ENCODE data around the gene TCF12.

DNA sequence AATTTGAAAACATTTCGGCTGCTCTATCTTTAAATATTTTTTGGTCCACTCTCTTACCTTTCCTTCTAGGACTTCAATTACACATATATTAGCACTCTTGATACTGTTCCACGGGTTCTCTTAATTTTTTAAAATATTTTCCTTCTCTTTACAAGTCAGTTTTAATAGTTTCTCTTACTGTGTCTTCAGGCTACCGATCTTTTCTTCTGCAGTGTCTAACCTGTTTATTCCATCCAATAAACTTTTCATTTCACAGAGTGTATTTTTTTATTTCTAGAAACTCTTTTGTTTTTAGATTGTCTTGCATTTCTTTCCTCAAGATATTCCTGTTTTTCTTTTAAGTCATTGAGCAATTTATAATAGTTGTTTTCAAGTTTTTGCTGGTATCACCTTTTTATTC is 27.7 kb downstream of the TCF12 start:
- TF ChIP-seq, protein P1, sequence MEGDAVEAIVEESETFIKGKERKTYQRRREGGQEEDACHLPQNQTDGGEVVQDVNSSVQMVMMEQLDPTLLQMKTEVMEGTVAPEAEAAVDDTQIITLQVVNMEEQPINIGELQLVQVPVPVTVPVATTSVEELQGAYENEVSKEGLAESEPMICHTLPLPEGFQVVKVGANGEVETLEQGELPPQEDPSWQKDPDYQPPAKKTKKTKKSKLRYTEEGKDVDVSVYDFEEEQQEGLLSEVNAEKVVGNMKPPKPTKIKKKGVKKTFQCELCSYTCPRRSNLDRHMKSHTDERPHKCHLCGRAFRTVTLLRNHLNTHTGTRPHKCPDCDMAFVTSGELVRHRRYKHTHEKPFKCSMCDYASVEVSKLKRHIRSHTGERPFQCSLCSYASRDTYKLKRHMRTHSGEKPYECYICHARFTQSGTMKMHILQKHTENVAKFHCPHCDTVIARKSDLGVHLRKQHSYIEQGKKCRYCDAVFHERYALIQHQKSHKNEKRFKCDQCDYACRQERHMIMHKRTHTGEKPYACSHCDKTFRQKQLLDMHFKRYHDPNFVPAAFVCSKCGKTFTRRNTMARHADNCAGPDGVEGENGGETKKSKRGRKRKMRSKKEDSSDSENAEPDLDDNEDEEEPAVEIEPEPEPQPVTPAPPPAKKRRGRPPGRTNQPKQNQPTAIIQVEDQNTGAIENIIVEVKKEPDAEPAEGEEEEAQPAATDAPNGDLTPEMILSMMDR (IDR thresholded peaks at IDR 0.05): no peak
- no peak for TF ChIP-seq SIN3A (IDR thresholded peaks at IDR 0.05; ENCODE audit: borderline replicate concordance, insufficient read depth, low read depth, low read length)
